GM21390 (cell line): ENCODE data around the gene CASK.
"Not testable (repeated sequence)": the region's sequence is repeated elsewhere in the genome, so short reads cannot be mapped to it uniquely, and the experiment has no call there.

Experiments
- ATAC-seq: cut with Tn5 transposase; IDR thresholded peaks from one replicate; pipeline ENCODE4 v1.9.1; 2021; ENCODE audit not compliant: unreplicated experiment

The CASK gene

GRCh38 chrX:41737065-41737464 lies 186.3 kb downstream of the CASK start:
- no peak for ATAC-seq

- ATAC-seq, result no peak
Measured at GRCh38 chrX:41734530-41734929, 188.8 kb downstream of the CASK start.

GRCh38 chrX:41733939-41734338 lies 189.4 kb downstream of the CASK start:
- peak; percentile 96 for ATAC-seq

- ATAC-seq, result no peak
Measured at GRCh38 chrX:41732260-41732659, 191.1 kb downstream of the CASK start.

- no peak for ATAC-seq
Measured at GRCh38 chrX:41730081-41730480, 193.3 kb downstream of the CASK start.

- ATAC-seq, result no peak
Measured at GRCh38 chrX:41728125-41728524, 195.2 kb downstream of the CASK start.

- ATAC-seq, result no peak
Measured at GRCh38 chrX:41723826-41724225, 199.5 kb downstream of the CASK start, which contains the start of gene GPR82. Gene GPR82 (plus strand): TSS chrX:41724181. CDS start chrX:41727027, 2,846 bp downstream.

GRCh38 chrX:41722816-41723618 lies 200.3 kb downstream of the CASK start:
- ATAC-seq, result no peak

GRCh38 chrX:41722214-41722613 lies 201.1 kb downstream of the CASK start:
- no peak for ATAC-seq

- no peak for ATAC-seq
Measured at GRCh38 chrX:41721590-41721989, 201.8 kb downstream of the CASK start.

- ATAC-seq, result peak; percentile 89
Measured at GRCh38 chrX:41720125-41720779, 203.1 kb downstream of the CASK start.

- ATAC-seq, result not testable (repeated sequence)
Measured at GRCh38 chrX:41719610-41720009, 203.7 kb downstream of the CASK start.

GRCh38 chrX:41718481-41719235 lies 204.7 kb downstream of the CASK start:
- no peak for ATAC-seq

GRCh38 chrX:41716767-41717473 lies 206.4 kb downstream of the CASK start:
- ATAC-seq, result no peak

- no peak for ATAC-seq
Measured at GRCh38 chrX:41716222-41716621, 207.1 kb downstream of the CASK start.

- no peak for ATAC-seq
Measured at GRCh38 chrX:41711021-41711667, 212.2 kb downstream of the CASK start.

- ATAC-seq, result no peak
Measured at GRCh38 chrX:41708486-41708885, 214.9 kb downstream of the CASK start.

- ATAC-seq, result no peak
Measured at GRCh38 chrX:41707218-41707617, 216.1 kb downstream of the CASK start.

GRCh38 chrX:41705680-41706374 lies 217.5 kb downstream of the CASK start:
- peak; percentile 95 for ATAC-seq

- ATAC-seq, result no peak
Measured at GRCh38 chrX:41705042-41705441, 218.3 kb downstream of the CASK start.
